BJ (cell line): ENCODE data around the gene HAVCR2. TPM values are rescaled to one million over a fixed set of nuclear protein-coding genes. Genes with fewer than 3 reads are reported as not detected.

Experiments
- CTCF ChIA-PET: fragments of 350-600 bp; formaldehyde crosslinking; extraction: SDS; loops from one replicate; lab custom pipeline; 2021; ENCODE audit warnings: antibody characterized with exemption, inconsistent platforms; lab: Yijun Ruan, JAX
- POLR2A ChIA-PET: fragments of 300-600 bp; sonication (Branson Sonifier 250); formaldehyde crosslinking; extraction: SDS; loops from one replicate; lab custom pipeline; 2021; ENCODE audit warnings: antibody characterized with exemption; lab: Charles Lee
- DNase-seq: peaks from one replicate; pipeline ENCODE4 v3.0.0-alpha.2; 2011; ENCODE audit warnings: low read depth
- H3K27me3 ChIP-seq: 2 replicates; pipeline ENCODE4 v1.6.0; 2011; ENCODE audit warnings: low read length; ENCODE audit not compliant: control insufficient read depth, insufficient read depth
- H3K36me3 ChIP-seq: 2 replicates; pipeline ENCODE4 v1.5.1; 2011; ENCODE audit warnings: low read length; ENCODE audit not compliant: control insufficient read depth, insufficient read depth
- H3K4me3 ChIP-seq: 2 replicates; pipeline ENCODE4 v1.5.1; 2011; ENCODE audit warnings: low read depth, mild to moderate bottlenecking, control low read depth, low read length
- polyA plus RNA-seq: library from polyadenylated mRNA; depleted of rRNA; stranded (reverse); fragments of >200 nt; gene quantifications from 2 replicates; pipeline ENCODE4 v1.2.3, GENCODE V29; 2011
- TF ChIP-seq, protein P1 (sequence below): IDR thresholded peaks from 2 replicates; pipeline ENCODE4 v1.5.1; 2011; ENCODE audit warnings: low read depth, mild to moderate bottlenecking, control low read depth, inconsistent platforms, low read length, moderate library complexity; ENCODE audit not compliant: insufficient read depth

HAVCR2 gene
- polyA plus RNA-seq, 1 experiment, result not detected

DNA sequence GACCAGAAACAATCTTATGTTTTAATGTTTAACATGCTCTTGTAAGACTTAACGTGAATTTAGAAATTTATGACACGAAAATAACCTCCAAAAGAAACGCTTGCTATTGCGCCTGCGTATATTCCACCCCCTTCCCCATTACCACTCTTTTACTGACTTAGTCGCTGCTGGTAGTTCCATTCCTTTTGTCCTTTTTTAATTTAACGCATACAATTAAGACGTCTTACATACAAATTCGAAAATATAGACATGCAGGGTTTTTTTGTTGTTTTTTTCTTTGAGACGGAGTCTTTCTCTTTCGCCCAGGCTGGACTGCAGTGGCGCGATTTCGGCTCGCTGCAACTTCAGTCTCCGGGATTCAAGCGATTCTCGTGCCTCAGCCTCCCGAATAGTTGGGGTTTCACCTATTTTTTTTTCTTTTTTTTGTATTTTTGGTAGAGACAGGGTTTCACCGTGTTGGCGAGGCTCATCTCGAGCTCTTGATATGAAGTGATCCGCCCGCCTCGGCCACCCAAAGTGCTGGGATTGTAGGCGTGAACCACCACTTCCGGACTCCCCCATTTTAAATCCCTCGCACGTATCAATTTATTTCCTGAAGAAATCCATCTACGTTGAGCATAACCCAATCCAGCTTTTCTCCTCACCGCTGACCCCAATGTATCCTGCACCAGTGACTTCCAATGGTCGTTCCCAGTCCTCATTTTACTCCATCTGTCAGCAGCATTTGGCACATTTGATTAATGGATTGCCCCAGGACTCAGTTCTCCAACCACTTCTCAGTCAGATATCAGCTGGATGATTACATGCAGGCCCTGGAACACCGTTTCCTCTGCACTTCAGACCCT lies 34.5 kb upstream of the HAVCR2 start:
- DNase-seq, result no peak
- no peaks in the 10 kb centered on the region for H3K36me3 ChIP-seq
- ChIA-PET POLR2A (interaction anchor here (0.6 kb wide), 1 partner anchor 719 kb away, joined by 3 read pairs; no protein-coding TSS in a partner anchor), CTCF (interaction anchor here (1.3 to 2.7 kb wide), 2 partner anchors 11 to 32 kb away, joined by 3 to 13 read pairs; no protein-coding TSS in a partner anchor)
- TF ChIP-seq, protein P1, sequence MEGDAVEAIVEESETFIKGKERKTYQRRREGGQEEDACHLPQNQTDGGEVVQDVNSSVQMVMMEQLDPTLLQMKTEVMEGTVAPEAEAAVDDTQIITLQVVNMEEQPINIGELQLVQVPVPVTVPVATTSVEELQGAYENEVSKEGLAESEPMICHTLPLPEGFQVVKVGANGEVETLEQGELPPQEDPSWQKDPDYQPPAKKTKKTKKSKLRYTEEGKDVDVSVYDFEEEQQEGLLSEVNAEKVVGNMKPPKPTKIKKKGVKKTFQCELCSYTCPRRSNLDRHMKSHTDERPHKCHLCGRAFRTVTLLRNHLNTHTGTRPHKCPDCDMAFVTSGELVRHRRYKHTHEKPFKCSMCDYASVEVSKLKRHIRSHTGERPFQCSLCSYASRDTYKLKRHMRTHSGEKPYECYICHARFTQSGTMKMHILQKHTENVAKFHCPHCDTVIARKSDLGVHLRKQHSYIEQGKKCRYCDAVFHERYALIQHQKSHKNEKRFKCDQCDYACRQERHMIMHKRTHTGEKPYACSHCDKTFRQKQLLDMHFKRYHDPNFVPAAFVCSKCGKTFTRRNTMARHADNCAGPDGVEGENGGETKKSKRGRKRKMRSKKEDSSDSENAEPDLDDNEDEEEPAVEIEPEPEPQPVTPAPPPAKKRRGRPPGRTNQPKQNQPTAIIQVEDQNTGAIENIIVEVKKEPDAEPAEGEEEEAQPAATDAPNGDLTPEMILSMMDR, result no peak
- H3K27me3 ChIP-seq, result no peaks in the 10 kb centered on the region
- H3K4me3 ChIP-seq, result peak overlapping the region; percentile 99

DNA sequence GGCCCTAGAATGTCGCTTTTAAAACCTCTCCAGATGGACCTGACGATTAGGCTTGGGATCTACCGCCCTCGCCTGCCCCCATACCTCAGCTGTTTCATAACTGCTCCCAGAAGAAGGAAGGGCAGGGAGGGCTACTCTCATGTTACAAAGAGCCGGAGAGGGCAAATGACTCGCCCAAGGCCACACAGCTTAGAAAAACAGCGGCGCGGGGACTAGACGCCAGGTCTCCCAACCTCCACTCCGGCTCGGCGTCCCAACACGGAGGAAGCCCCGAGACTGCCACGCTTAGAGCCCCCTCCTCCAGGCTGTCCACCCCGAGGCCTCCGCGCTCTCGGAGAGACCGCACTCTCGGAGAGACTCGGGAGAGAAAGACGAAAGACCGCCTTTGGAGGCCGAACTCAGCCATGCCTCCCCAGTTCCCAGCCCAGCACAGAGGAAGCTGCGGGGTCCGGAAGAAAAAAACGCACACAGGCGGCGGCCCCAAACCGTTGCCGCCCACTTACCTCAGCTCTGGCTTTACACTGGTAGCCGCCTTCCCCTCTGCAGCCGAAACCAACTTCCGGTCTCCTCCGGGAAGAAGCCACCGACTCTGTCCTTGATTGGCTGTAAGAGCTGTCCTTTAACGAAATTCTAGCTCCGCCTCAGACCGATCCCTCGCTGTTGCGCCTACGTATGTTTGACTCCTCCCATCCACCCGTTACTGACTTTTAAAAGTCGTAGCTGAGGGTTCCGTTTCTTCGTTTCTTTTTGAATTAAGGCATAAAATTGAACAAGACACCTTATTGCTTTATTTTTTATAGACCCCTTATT lies 33.7 kb upstream of the HAVCR2 start, which contains the start of gene MED7:
Gene MED7, minus strand, starts transcription at position 549 of the 810 bp plus-strand sequence. CDS start 3,434 bp downstream, outside the sequence.
- no peaks in the 10 kb centered on the region for H3K27me3 ChIP-seq
- H3K4me3 ChIP-seq, result peak within 1 kb of the TSS; percentile 99
- TF ChIP-seq, protein P1, result no peak
- ChIA-PET POLR2A (interaction anchor here (0.6 kb wide), 1 partner anchor 718 kb away, joined by 3 read pairs; no protein-coding TSS in a partner anchor), CTCF (interaction anchor here (1.2 to 2.7 kb wide), 3 partner anchors 10 to 170 kb away, joined by 3 to 13 read pairs (median 5); no protein-coding TSS in a partner anchor)
- peaks cover under 1% of the 10 kb centered on the region for H3K36me3 ChIP-seq
- DNase-seq, result peak; percentile 96

DNA sequence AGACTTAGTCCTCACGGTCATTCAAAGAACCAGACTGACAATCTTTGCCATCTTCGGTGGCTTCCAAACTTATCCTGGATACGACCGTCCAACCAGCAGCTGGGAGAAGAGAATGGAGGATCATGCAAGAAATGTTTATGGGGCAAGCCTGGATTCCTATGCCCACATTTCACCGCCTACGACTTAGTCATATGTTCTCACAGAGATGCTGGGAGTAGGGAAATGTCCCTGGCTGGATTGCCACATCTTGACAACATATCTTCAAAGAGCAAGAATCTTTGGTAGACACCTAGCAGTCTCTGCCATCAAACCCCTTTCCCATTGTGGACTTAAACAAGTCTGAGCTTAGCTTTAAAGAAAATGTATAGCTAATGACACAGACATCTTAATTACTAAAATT lies 28.8 kb upstream of the HAVCR2 start:
- ChIA-PET CTCF (interaction anchor here (1.4 kb wide), 1 partner anchor 11 kb away, joined by 5 read pairs; no protein-coding TSS in a partner anchor), POLR2A (no interaction called here)
- Histone ChIP-seq H3K4me3 (no peak overlapping the region), H3K27me3 (no peaks in the 10 kb centered on the region), H3K36me3 (peaks cover 3% of the 10 kb centered on the region)
- DNase-seq, result no peak
- TF ChIP-seq, protein P1, result no peak

DNA sequence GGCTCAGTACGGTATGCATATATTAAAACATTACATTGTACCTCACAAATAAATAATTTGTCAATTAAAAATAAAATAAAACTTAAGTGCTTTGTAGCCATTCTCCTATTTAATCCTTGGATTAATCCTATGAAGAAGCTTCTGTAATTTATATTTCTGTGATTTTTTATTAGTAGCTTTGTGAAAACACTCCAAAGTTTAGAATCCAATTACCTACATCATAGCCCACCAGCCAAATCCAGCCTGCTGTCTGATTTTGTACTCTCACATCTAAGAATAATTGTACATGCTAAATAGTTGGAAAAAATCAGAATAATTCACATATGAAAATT lies 23.4 kb upstream of the HAVCR2 start:
- Histone ChIP-seq H3K27me3 (no peaks in the 10 kb centered on the region), H3K4me3 (no peak overlapping the region), H3K36me3 (peaks cover 1% of the 10 kb centered on the region; the same call in 1 of the 2 replicates)
- TF ChIP-seq, protein P1, result no peak
- ChIA-PET CTCF (interaction anchor here (0.6 to 3.0 kb wide), 8 partner anchors 10 to 1506 kb away, joined by 3 to 13 read pairs (median 4); partner anchors contain the start of gene MED7), POLR2A (no interaction called here)
- no peak for DNase-seq
